ENCODE data around the gene ZCCHC8.

GRCh38 chr12:122481861-122482260 lies 18.9 kb downstream of the ZCCHC8 start:
- TF ChIP-seq POLR2A (IDR thresholded peaks at IDR 0.05; ENCODE audit: extremely low read depth, insufficient read length) (no peak), CTCF (IDR thresholded peaks at IDR 0.05; ENCODE audit: low read depth, low read length) (no peak)

All from NB4 (cell line).